Activated effector memory CD4-positive, alpha-beta T cell treated with Interleukin-2 at 50 U/mL for 16 hours (primary cell): ENCODE results near the gene C1orf122.
"Not testable (repeated sequence)": the region's sequence is repeated elsewhere in the genome, so short reads cannot be mapped to it uniquely, and the experiment has no call there.

Experiments used
- DNase-seq: peaks from one replicate; pipeline ENCODE4 v3.0.0-alpha.2; 2020

C1orf122 gene

GRCh38 chr1:37807555-37808368 lies at the start of gene C1orf122, which contains the start of gene YRDC:
Gene C1orf122 (plus strand): TSS chr1:37807790. CDS start chr1:37808405, 615 bp downstream.
Gene YRDC (minus strand): TSS chr1:37808208. CDS start chr1:37808180, 28 bp downstream.
- DNase-seq, result peak; percentile 89

- no peak for DNase-seq
Observed at GRCh38 chr1:37759451-37759850, 48.1 kb upstream of the C1orf122 start.

GRCh38 chr1:37761416-37762095 lies 46.0 kb upstream of the C1orf122 start:
- no peak for DNase-seq

GRCh38 chr1:37762516-37762915 lies 45.1 kb upstream of the C1orf122 start:
- no peak for DNase-seq

GRCh38 chr1:37763791-37764413 lies 43.7 kb upstream of the C1orf122 start:
- no peak for DNase-seq

- no peak for DNase-seq
Observed at GRCh38 chr1:37764414-37764825, 43.2 kb upstream of the C1orf122 start.

- DNase-seq, result no peak
Observed at GRCh38 chr1:37764888-37765441, 42.6 kb upstream of the C1orf122 start, which contains the start of gene EPHA10. Gene EPHA10 (minus strand): TSS chr1:37765120. CDS start chr1:37765066, 54 bp downstream.

- DNase-seq, result no peak
Observed at GRCh38 chr1:37765916-37766664, 41.5 kb upstream of the C1orf122 start.

- no peak for DNase-seq
Observed at GRCh38 chr1:37767488-37767887, 40.1 kb upstream of the C1orf122 start.

- not testable (repeated sequence) for DNase-seq
Observed at GRCh38 chr1:37771440-37771839, 36.1 kb upstream of the C1orf122 start.

- DNase-seq, result no peak
Observed at GRCh38 chr1:37776946-37777516, 30.6 kb upstream of the C1orf122 start.

GRCh38 chr1:37778654-37779053 lies 28.9 kb upstream of the C1orf122 start:
- DNase-seq, result no peak

GRCh38 chr1:37782491-37782890 lies 25.1 kb upstream of the C1orf122 start:
- no peak for DNase-seq

GRCh38 chr1:37792943-37793686 lies 14.5 kb upstream of the C1orf122 start:
- no peak for DNase-seq

GRCh38 chr1:37793773-37794371 lies 13.7 kb upstream of the C1orf122 start, which contains the start of gene MANEAL:
Gene MANEAL (plus strand): TSS chr1:37793847. CDS start chr1:37794183, 336 bp downstream.
- DNase-seq, result peak; percentile 10

GRCh38 chr1:37794372-37795339 lies 12.9 kb upstream of the C1orf122 start:
- DNase-seq, result no peak

- peak; percentile 22 for DNase-seq
Observed at GRCh38 chr1:37795340-37796125, 12.1 kb upstream of the C1orf122 start.

GRCh38 chr1:37797750-37798345 lies 9.7 kb upstream of the C1orf122 start:
- no peak for DNase-seq
